HFFc6 (cell line): ENCODE data around the gene DOP1B. TPM values are rescaled to one million over a fixed set of nuclear protein-coding genes. Genes with fewer than 3 reads are reported as not detected.

Experiments used
- DNase-seq: peaks from one replicate; pipeline ENCODE4 v3.0.0-alpha.2; 2018
- H3K27ac Mint-ChIP-seq: 2 replicates; pipeline ENCODE4 v1.8.0; 2020; ENCODE audit warnings: mild to moderate bottlenecking, mixed read lengths
- H3K27me3 Mint-ChIP-seq: 2 replicates; pipeline ENCODE4 v1.8.0; 2021; ENCODE audit warnings: mild to moderate bottlenecking, moderate library complexity, mixed read lengths; ENCODE audit not compliant: insufficient read depth
- H3K36me3 Mint-ChIP-seq: 2 replicates; pipeline ENCODE4 v1.8.0; 2021; ENCODE audit warnings: low read depth, mixed read lengths
- H3K4me1 Mint-ChIP-seq: 2 replicates; pipeline ENCODE4 v1.8.0; 2020; ENCODE audit warnings: low read depth, mixed read lengths
- H3K4me3 Mint-ChIP-seq: 2 replicates; pipeline ENCODE4 v1.8.0; 2020; ENCODE audit warnings: mild to moderate bottlenecking, moderate library complexity, mixed read lengths
- H3K9me3 Mint-ChIP-seq: 2 replicates; pipeline ENCODE4 v1.8.0; 2020; ENCODE audit warnings: mild to moderate bottlenecking, mixed read lengths
- CTCF ChIP-seq: fragments of 200-600 bp; sonication (generic); IDR thresholded peaks from 2 replicates; pipeline ENCODE4 v1.5.0; 2021; ENCODE audit warnings: antibody characterized with exemption, mild to moderate bottlenecking
- total RNA-seq, 6 experiments: library from RNA; stranded (reverse); fragmentation: NEBNext Ultra II Directional; extraction: Animal tissue kit (Norgen Biotek cat#: 25700); gene quantifications; 2 replicates in 1 of 6; 3 replicates in 5 of 6; pipeline ENCODE4 v1.2.3, GENCODE V29; 2021

DOP1B gene
- total RNA-seq, 6 experiments from 2014 or later, result 13.2 to 19.4 (median 15.3) TPM

- no peak for TF ChIP-seq CTCF
- Mint-ChIP-seq H3K27ac (peak overlapping the region; percentile 77), H3K9me3 (no peaks in the 10 kb centered on the region), H3K27me3 (peaks cover 2% of the 10 kb centered on the region; the same call in 1 of the 2 replicates), H3K36me3 (peaks cover 18% of the 10 kb centered on the region), H3K4me3 (peak overlapping the region; percentile 59), H3K4me1 (peaks cover 57% of the 10 kb centered on the region)
- DNase-seq, result peak; percentile 11
Measured at GRCh38 chr21:36202726-36203602, 46.3 kb downstream of the DOP1B start.

- H3K27me3 Mint-ChIP-seq, result peaks cover 2% of the 10 kb centered on the region; the same call in 1 of the 2 replicates
- H3K4me3 Mint-ChIP-seq, result peak overlapping the region; percentile 59
- DNase-seq, result peak; percentile 85
- H3K36me3 Mint-ChIP-seq, result peaks cover 15% of the 10 kb centered on the region
- peaks cover 63% of the 10 kb centered on the region for H3K4me1 Mint-ChIP-seq
- H3K9me3 Mint-ChIP-seq, result no peaks in the 10 kb centered on the region
- H3K27ac Mint-ChIP-seq, result peak overlapping the region; percentile 77
- TF ChIP-seq CTCF, result no peak
Measured at GRCh38 chr21:36203603-36203889, 46.9 kb downstream of the DOP1B start.

- H3K36me3 Mint-ChIP-seq, result peaks cover 8% of the 10 kb centered on the region; the same call in 1 of the 2 replicates
- H3K27ac Mint-ChIP-seq, result peak overlapping the region; percentile 13; the same call in 1 of the 2 replicates
Measured at GRCh38 chr21:36204980-36205379, 48.4 kb downstream of the DOP1B start.

GRCh38 chr21:36205962-36206361 is 49.3 kb downstream of the DOP1B start:
- no peak for TF ChIP-seq CTCF
- Mint-ChIP-seq H3K4me1 (peaks cover 84% of the 10 kb centered on the region), H3K27me3 (peaks cover 2% of the 10 kb centered on the region; the same call in 1 of the 2 replicates), H3K9me3 (no peaks in the 10 kb centered on the region), H3K27ac (no peak overlapping the region), H3K4me3 (no peak overlapping the region), H3K36me3 (peaks cover 7% of the 10 kb centered on the region)
- DNase-seq, result no peak

More at GRCh38 chr21:36204980-36205379, 48.4 kb downstream of the DOP1B start:
- Mint-ChIP-seq H3K4me3 (peak overlapping the region; percentile 28; the same call in 1 of the 2 replicates), H3K9me3 (no peaks in the 10 kb centered on the region), H3K4me1 (peaks cover 74% of the 10 kb centered on the region), H3K27me3 (peaks cover 2% of the 10 kb centered on the region; the same call in 1 of the 2 replicates)
- no peak for DNase-seq
- no peak for TF ChIP-seq CTCF

Other genes starting within 250 kb of the DOP1B start
- 10 to 100 TPM in 1 of 6 experiments, 1 to 10 TPM in 5; 7.6 to 10.1 (median 8.7) TPM for gene SETD4, start 96.3 kb upstream of the DOP1B start, total RNA-seq
- 100 to 1,000 TPM; 103 to 144 (median 138) TPM for gene CBR1, start 86.8 kb upstream of the DOP1B start, total RNA-seq
- 10 to 100 TPM; 15.1 to 25.9 (median 23.5) TPM for gene CBR3, start 21.7 kb upstream of the DOP1B start, total RNA-seq
- 10 to 100 TPM; 15.2 to 19.4 (median 16.3) TPM for gene MORC3, start 163.4 kb downstream of the DOP1B start, total RNA-seq
- 10 to 100 TPM in 4 of 6 experiments, 1 to 10 TPM in 2; 4.3 to 11.4 (median 10.5) TPM for gene CHAF1B, start 228.6 kb downstream of the DOP1B start, total RNA-seq